GM18502 (cell line): ENCODE results near the gene RSPH6A.
"Not testable (repeated sequence)": the region's sequence is repeated elsewhere in the genome, so short reads cannot be mapped to it uniquely, and the experiment has no call there.

ENCODE experiments used
- ATAC-seq: cut with Tn5 transposase; IDR thresholded peaks from one replicate; pipeline ENCODE4 v1.9.1; 2021; ENCODE audit warnings: mild to moderate bottlenecking; ENCODE audit not compliant: unreplicated experiment, poor library complexity

Gene RSPH6A

DNA sequence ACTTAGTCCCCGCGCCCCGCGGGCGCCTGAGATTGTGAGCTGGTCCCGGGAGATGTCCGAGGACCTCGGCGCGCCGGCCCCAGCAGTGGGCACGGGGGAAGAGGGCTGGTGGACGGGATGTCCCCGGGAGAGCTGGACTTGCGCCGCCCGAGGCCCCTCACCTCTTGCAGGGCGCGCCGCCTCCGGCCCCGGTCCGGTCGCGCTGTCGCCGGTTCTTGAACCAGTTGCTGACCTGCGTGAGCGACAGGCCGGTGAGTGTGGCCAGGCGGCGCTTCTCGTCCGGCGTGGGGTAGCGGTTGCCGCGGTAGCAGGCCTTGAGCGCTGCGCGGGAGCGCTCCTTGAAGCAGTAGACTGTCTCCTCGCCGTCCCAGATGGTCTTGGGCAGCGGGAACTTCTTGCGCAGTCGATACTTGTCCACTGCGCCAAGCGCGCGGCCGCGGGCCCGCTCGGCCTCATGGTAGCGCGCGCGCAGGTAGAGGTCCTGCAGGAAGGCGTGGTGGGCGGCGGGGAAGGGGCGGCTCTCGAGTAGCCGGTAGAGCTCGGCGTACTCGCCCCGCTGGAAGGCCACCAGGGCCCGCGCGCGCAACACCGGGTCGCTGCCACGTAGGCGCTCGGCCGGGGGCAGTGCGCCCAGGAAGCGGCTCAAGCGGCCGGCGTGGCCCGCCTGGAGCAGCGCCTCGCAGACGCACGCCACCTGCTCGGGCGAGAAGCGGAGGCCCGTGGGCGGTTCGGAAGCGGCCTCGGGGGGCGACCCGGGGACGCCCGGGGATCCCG lies 47.0 kb downstream of the RSPH6A start:
- no peak for ATAC-seq

- ATAC-seq: no peak
Measured at GRCh38 chr19:45767410-45767880, 47.7 kb downstream of the RSPH6A start.

- ATAC-seq: no peak
Measured at GRCh38 chr19:45766869-45767346, 48.2 kb downstream of the RSPH6A start.

- ATAC-seq: no peak
Measured at GRCh38 chr19:45766296-45766868, 48.7 kb downstream of the RSPH6A start.

GRCh38 chr19:45765702-45766295 lies 49.3 kb downstream of the RSPH6A start:
- no peak for ATAC-seq

GRCh38 chr19:45764945-45765701 lies 50.0 kb downstream of the RSPH6A start:
- ATAC-seq: no peak

DNA sequence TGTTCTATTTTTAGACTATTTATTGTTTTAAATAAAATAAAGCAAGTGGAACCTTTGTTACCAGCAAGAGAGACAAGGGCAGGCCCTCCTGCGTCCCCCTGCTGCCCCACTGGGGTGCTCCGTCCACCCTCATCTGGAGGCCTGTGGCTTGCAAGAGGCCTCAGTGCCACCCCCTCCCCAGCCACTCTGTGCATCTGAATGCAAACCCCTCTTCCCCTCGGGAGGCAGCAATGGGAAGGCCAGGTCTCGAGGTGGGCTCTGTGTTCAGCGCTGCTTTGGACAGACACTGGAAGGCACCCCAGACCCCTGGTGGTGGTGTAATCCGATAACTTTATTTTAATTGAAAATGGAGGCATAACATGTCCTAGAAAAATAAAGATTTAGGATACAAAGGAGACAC lies 50.6 kb downstream of the RSPH6A start:
- no peak for ATAC-seq

DNA sequence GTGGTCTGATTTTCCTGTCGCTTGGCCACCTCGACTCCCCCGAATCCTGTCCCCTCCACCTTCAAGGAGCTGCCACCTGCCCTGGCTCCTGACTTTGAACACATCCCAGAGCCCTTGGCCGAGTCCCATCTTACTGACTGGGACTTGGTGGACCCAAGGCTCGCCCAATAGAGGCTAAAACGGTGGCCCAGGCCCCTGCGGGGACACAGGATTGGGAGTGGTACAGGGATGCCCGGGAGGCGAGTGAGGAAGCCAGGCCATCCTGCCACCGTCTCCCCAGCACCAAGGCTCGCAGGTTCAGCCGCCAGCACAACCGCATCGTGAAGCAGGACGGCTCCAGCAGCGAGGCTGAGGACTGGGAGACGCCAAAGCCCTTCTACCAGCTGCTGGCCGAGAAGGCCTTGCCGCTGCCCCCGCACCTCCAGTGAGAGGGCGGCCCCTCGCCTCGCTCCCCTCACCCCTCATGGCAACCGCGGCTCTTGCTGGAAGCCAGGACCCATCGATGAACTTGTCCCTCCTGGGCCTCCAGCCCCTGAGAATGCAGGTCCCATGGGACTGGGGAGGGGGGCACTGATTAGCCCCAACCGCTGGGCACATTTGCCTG lies 51.3 kb downstream of the RSPH6A start:
- no peak for ATAC-seq

DNA sequence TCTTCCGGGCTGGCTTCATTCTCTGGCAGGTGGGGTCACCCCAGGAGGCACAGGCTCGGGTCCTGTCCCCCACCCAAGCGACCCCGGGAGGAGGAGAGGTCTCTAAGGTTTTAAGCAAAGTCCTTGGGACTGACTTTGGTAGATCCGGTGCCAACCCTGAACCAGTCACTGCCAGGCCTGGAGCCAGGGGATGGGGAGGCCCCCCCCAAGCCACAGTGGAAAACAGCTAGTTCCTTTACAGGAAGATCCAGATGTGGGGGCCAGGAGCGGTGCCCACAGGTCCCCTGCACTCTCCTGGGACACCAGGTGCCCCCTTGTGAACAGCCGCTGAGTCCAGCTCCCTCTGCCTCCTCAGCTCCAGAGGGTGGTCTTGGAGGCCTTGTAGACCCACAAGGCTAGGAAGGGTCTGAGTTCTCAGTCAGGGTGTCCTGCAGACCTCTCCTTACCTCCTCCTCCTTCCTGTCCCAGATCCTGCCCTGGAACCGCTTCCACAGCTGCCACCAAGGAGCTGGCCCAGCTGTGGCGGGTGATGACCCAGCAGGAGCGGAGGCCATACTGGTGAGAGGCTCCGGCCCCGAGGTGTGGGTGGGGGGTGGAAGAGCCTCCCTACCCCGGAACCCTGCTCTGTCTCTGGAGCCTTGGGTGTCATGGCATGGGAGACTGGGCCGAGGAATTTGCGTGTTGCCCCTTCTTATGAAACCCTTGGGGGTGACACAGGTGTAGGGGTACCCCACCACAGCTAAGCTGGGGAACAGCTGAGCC lies 52.1 kb downstream of the RSPH6A start:
- no peak for ATAC-seq

GRCh38 chr19:45761714-45762113 lies 53.4 kb downstream of the RSPH6A start:
- no peak for ATAC-seq

- ATAC-seq: no peak
Measured at GRCh38 chr19:45758921-45759320, 56.2 kb downstream of the RSPH6A start.

DNA sequence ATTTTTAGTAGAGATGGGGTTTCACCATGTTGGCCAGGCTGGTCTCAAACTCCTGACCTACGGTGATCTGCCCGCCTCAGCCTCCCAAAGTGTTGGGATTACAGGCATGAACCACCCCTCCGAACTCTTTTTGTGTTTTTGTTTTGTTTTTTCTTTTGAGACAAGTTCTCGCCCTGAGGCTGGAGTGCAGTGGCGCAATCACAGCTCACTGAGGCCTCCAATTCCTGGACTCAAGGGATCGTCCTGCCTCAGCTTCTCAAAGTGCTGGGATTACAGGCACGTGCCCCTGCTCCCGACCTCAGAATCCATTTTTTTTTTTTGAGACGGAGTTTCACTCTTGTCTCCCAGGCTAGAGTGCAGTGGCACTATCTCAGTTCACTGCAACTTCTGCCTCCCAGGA lies 57.4 kb downstream of the RSPH6A start:
- ATAC-seq: no peak

DNA sequence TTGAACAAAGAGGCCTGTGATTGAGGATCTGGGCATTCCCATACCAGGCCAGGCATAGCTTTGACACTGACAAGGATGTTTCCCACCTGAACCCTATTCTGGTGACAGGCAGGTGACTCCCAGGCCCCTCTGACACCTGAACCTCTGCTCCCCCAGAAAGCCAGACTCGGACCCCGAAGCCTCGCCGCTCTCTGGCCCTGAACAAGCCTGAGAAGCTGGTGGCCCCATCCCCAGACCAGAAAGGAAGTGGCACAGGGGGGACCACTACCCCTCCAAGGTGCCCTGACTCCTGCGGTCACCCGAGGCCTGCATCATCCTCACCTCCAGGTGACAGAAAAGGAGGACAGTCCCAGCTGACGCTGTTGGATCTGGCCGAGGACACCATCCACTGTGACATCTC lies 60.8 kb downstream of the RSPH6A start:
- no peak for ATAC-seq

GRCh38 chr19:45753548-45753947 lies 61.6 kb downstream of the RSPH6A start:
- no peak for ATAC-seq

DNA sequence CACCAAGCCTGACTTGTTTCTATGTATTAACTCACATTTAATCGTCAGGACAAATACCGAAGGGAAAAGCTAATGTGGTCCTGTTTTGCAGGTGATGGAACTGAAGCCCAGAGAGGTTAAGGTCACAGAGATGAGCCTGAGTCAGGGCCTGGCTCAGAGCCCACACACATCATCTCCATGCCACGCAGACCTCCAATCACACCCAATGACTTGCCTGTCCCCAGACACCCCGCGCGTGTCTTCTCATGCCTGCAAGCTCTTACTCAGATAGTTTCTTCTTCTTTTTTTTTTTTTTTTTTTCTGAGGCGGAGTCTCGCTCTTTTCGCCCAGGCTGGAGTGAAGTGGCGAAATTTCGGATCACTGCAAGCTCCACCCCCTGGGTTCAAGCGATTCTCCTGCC lies 62.5 kb downstream of the RSPH6A start:
- no peak for ATAC-seq

DNA sequence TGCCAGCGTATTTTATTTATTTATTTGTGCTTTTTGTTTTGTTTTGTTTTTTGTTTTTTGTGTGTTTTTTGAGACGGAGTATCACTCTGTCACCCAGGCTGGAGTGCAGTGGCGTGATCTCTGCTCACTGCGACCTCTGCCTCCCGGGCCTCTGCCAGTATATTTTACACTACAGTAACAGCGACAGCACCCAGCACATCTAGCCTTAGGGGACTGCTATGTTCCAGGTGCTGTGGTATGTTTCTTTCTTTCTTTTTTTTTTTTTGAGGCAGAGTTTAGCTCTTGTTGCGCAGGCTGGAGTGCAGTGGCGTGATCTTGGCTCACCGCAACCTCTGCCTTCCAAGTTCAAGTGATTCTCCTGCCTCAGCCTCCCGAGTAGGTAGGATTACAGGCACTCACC lies 63.6 kb downstream of the RSPH6A start:
- ATAC-seq: not testable (repeated sequence)

- ATAC-seq: no peak
Measured at GRCh38 chr19:45747513-45747912, 67.6 kb downstream of the RSPH6A start.

GRCh38 chr19:45746866-45747265 lies 68.2 kb downstream of the RSPH6A start:
- no peak for ATAC-seq
